ENCODE results near the gene ZNF511.

Gene ZNF511

DNA sequence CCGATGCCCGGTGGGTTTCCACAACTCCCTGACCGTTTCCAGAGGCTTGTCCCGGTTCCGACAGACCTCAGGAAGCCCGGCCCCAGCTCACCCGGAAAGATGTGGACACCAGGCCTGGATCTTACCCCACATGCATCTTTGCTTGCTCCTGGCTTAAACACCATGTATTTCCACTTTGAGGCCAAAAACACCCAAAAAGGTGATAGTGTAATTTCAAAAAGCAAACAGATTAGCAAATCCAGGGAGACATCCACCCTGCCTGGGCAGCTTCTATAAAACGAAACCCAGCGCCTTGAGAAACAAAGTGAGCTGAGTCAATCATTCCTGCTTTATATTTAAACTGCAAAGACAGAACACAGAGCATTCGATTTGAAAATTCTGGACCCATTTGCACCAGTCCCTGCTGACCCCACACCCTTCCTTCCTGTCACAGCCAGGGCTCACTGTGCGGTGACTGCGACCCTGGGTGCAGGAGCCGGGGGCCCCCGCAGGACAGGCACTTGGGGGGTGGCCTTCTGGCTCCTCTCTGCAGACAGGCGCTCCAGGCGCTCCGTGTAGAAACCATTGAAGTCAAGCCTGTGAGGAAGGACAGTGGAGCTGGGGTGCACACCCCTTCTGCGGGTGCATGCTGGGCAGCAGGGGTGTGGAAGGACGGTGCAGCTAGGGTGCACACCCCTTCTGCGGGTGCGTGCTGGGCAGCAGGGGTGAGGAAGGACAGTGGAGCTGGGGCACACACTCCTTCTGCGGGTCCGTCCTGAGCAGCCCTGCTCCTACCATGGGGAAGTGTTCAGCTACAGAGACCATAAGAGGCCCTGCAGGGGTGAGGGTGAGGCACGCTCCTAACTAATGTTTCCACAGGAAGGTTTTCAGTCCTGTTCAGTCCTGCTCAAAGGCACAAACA, 29.1 kb upstream of the ZNF511 start:
- no peak overlapping the region for H3K4me3 Mint-ChIP-seq
- no peaks in the 10 kb centered on the region for H3K9me3 Mint-ChIP-seq
- H3K4me1 Mint-ChIP-seq (ENCODE audit: low read depth) = peaks cover 34% of the 10 kb centered on the region
- no peaks in the 10 kb centered on the region for H3K27me3 Mint-ChIP-seq
- no peak overlapping the region for H3K27ac Mint-ChIP-seq
- H3K36me3 Mint-ChIP-seq (ENCODE audit: low read depth) = peaks cover 20% of the 10 kb centered on the region

DNA sequence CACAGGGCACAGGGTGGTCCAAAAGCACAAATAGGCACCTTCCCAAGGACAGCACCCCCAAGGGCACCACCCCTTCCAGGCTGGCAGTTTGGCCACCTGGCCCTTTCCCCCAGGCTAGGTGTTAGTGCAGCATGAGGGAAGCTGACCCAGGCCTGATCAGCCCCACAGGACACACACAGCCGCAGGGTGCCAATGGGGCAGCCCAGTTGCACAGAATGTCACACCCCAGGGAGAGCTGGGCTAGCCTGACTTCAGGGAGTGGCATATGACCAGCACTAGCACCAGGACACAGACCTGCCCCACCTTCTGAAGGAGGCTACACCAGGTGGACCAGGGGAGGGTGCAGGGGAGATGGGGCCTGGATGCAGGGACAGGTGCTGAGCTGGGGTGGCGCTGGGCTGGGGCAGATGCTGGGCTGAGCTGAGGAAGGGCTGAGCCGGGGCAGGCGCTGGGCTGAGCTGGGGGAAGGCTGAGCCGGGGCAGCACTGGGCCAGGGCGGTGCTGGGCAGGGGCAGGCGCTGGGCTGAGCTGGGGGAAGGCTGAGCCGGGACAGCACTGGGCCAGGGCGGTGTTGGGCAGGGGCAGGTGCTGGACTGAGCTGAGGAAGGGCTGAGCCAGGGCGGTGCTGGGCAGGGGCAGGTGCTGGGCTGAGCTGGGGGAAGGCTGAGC, 28.2 kb upstream of the ZNF511 start:
- no peaks in the 10 kb centered on the region for H3K9me3 Mint-ChIP-seq
- peaks cover 33% of the 10 kb centered on the region for H3K4me1 Mint-ChIP-seq (ENCODE audit: low read depth)
- no peak overlapping the region for H3K4me3 Mint-ChIP-seq
- H3K27ac Mint-ChIP-seq = no peak overlapping the region
- peaks cover 27% of the 10 kb centered on the region for H3K36me3 Mint-ChIP-seq (ENCODE audit: low read depth)
- no peaks in the 10 kb centered on the region for H3K27me3 Mint-ChIP-seq

DNA sequence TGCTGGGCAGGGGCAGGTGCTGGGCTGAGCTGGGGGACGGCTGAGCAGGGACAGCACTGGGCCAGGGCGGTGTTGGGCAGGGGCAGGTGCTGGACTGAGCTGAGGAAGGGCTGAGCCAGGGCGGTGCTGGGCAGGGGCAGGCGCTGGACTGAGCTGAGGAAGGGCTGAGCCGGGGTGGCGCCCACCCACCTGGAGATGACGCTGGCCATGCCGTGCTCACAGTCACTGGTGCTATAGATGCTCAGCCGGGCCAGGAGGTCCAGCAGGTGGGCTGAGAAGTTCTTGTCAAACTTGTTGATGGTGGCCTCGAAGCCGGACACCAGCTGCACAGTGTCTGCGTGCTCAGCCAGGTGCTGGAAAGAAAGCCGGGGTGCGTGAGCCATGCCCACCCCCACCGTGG, 27.6 kb upstream of the ZNF511 start:
- Mint-ChIP-seq H3K27me3 (no peaks in the 10 kb centered on the region), H3K4me3 (no peak overlapping the region), H3K9me3 (no peaks in the 10 kb centered on the region), H3K27ac (no peak overlapping the region), H3K36me3 (ENCODE audit: low read depth) (peaks cover 33% of the 10 kb centered on the region), H3K4me1 (ENCODE audit: low read depth) (peaks cover 29% of the 10 kb centered on the region)

DNA sequence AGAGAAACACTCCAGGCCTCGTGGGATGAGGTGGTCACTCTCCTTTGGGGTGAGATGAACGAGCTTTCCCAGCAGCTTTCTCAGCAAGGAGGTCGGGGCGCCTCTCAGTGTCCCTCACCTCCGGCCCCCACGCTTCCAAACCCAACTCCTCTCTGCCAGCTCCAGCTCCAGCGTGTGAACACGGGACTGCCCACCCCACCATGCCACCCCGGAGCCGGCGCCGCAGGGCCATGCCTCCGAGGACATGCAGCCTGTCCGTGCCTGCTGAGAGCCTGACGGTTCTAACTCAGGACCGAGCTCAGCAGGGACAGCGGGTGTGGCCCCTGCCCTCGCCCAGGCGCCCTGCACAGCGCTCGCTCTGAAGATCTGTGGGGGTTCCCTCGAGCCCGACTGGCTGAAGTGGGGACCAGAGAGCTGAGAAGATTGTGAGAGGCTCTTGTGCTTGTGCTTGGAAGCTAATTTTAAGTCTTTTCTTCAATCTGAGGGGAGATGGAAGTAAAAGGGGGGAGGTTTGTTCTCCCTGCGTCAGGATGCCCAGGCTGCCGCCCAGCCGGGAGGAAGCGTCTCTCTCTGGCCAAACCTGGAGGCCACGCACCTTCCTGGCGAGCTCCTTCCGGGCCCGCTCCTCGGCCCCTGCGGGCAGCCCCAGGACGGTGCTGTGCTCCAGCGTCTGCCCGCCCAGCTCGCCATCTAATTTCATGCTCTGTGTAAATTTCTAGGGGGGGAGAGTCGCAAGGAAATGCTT, 26.9 kb upstream of the ZNF511 start:
- H3K27ac Mint-ChIP-seq = no peak overlapping the region
- peaks cover 40% of the 10 kb centered on the region for H3K36me3 Mint-ChIP-seq (ENCODE audit: low read depth)
- H3K27me3 Mint-ChIP-seq = no peaks in the 10 kb centered on the region
- no peak overlapping the region for H3K4me3 Mint-ChIP-seq
- peaks cover 26% of the 10 kb centered on the region for H3K4me1 Mint-ChIP-seq (ENCODE audit: low read depth)
- no peaks in the 10 kb centered on the region for H3K9me3 Mint-ChIP-seq

DNA sequence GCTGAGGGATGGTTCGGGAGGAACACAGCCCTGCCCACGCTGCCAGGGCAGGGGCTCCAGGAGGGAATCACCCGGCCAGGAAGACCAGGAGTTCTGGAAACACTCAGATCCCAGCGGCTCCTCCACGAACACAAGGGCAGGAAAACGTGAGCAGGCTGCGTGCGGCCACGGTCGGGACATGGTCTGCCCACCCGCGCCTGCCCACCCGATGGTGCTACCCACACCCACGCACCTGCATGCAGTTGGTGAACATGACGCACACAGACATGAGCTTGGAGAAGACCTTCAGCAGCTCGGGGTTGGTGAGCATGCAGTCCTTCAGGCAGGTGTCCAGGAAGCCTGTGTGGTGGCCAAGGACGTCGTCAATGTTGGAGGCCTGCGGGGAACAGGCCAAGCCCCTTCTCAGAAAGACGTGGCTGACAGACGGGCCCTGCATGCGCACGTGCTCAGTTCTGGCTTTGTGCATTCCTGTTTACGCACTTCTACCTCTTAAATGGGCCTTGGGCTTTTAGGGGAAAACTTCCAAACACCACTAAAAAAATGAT, 25.8 kb upstream of the ZNF511 start:
- Mint-ChIP-seq H3K4me3 (no peak overlapping the region), H3K4me1 (ENCODE audit: low read depth) (peaks cover 20% of the 10 kb centered on the region), H3K27me3 (no peaks in the 10 kb centered on the region), H3K9me3 (no peaks in the 10 kb centered on the region), H3K36me3 (ENCODE audit: low read depth) (peaks cover 49% of the 10 kb centered on the region), H3K27ac (no peak overlapping the region)

DNA sequence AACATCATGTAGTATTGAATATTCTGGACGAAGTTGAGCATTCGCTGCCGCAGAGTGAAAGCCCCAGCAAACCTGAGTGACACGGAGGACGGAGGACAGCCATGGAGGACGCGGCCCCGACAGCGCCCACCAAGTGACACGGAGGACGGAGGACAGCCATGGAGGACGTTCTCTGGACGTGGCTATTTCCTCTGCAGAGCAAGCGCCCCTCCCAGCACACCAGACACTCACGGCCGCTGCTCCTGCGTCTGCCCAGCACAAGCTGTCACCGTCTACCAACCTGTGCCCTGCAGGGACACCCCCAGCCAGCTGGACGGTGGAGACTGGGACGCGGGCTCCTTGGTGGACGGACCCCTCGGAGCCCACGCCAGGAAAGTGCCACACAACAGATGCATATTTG, 24.8 kb upstream of the ZNF511 start:
- H3K36me3 Mint-ChIP-seq (ENCODE audit: low read depth) = peaks cover 54% of the 10 kb centered on the region
- H3K27ac Mint-ChIP-seq = no peak overlapping the region

DNA sequence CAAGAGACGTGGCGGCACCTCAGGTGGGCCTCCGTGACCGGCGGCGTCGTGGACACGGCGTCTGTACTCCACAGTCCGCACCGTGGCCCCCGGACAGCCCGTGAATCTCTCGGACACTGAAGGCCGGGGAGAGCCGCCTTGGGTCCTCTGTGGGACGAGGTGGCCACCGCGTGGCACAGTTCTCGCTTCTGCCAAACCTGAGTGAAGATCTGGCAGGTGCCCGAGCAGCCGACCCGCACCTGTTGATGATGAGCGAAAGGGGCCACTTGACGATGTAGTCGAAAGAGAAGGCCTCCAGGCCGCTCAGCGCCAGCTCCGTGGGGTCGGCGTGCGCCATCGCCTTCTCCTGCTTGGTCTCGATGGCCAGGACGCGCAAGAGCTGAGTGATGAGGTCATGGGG, 23.5 kb upstream of the ZNF511 start:
- Mint-ChIP-seq H3K4me3 (no peak overlapping the region), H3K27ac (no peak overlapping the region), H3K4me1 (ENCODE audit: low read depth) (peaks cover under 1% of the 10 kb centered on the region), H3K27me3 (no peaks in the 10 kb centered on the region), H3K36me3 (ENCODE audit: low read depth) (peaks cover 58% of the 10 kb centered on the region), H3K9me3 (no peaks in the 10 kb centered on the region)

More for the DNA sequence above, 24.8 kb upstream of the ZNF511 start:
- Mint-ChIP-seq H3K9me3 (no peaks in the 10 kb centered on the region), H3K27me3 (no peaks in the 10 kb centered on the region), H3K4me3 (no peak overlapping the region), H3K4me1 (ENCODE audit: low read depth) (peaks cover 11% of the 10 kb centered on the region)

DNA sequence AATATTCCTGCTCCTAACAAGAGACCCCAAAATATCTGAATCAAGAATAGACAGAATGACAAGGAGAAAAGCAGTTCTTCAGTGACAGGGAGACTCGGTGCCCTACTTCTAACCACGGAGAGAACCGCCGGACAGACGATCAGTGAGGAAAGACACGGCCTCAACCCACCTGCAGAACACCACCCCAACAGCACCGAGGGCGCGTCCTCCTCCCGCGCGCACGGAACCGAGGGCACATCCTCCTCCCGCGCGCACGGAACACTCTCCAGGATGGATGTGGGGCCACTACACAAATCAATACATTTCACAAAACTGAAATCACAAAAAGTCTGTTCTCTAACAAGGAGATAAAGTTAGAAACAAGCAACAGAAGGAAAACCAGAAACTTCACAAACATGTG, 22.3 kb upstream of the ZNF511 start:
- Mint-ChIP-seq H3K27me3 (no peaks in the 10 kb centered on the region), H3K4me1 (ENCODE audit: low read depth) (no peaks in the 10 kb centered on the region), H3K36me3 (ENCODE audit: low read depth) (peaks cover 58% of the 10 kb centered on the region), H3K4me3 (no peak overlapping the region), H3K9me3 (no peaks in the 10 kb centered on the region), H3K27ac (no peak overlapping the region)

DNA sequence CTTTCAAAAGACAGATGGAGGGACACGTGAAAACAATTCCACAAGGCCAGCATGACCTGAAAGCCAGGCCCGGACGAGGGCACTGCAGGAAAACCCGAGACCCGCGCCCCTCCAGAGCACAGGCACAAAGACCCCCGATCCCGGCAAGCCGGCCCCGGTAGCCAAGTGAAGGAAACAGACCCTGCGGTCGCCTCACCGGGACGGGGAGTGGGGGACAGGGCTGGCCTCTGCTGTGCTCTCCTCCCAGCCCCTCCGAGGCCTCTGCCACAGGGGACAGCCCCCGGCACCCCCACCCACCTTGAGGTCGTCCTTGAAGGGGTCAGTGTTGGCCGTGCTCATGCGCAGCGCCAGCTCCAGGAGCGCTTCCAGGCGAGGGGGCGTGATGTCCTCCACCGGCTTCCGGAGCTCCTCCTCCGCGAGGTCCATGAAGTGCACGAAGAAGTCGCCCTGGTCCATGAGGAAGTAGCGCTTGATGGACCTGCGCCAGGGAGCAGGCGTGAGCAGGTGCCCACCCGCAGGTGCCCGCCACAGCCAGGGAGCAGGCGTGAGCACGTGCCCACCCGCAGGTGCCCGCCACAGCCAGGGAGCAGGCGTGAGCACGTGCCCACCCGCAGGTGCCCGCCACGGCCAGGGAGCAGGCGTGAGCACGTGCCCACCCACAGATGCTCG, 20.7 kb upstream of the ZNF511 start:
- no peak overlapping the region for H3K27ac Mint-ChIP-seq
- H3K9me3 Mint-ChIP-seq = no peaks in the 10 kb centered on the region
- no peak overlapping the region for H3K4me3 Mint-ChIP-seq
- H3K27me3 Mint-ChIP-seq = no peaks in the 10 kb centered on the region
- H3K4me1 Mint-ChIP-seq (ENCODE audit: low read depth) = peaks cover 2% of the 10 kb centered on the region
- peaks cover 48% of the 10 kb centered on the region for H3K36me3 Mint-ChIP-seq (ENCODE audit: low read depth)

DNA sequence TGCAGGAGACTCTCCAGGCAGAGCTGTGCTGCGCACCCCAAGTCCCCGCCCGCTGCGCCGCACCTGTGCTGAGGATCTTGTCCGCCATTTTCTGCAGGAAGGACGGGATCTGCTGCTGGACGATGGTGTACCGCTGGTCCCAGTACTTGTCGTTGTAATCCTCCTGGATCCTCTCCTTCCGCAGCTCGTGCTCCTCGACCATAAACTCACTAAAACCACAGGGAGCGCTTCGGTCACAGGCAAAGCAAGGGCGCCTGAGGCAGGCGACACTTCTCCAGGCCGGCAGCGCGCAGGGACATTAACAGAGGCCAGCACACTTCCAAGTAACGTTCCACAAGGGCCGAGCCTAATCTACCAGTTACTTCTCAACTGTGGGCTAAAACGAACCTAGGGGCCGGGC, 19.0 kb upstream of the ZNF511 start:
- H3K27me3 Mint-ChIP-seq = no peaks in the 10 kb centered on the region
- no peak overlapping the region for H3K27ac Mint-ChIP-seq
- peaks cover 48% of the 10 kb centered on the region for H3K36me3 Mint-ChIP-seq (ENCODE audit: low read depth)
- H3K4me3 Mint-ChIP-seq = no peak overlapping the region
- peaks cover 18% of the 10 kb centered on the region for H3K4me1 Mint-ChIP-seq (ENCODE audit: low read depth)
- H3K9me3 Mint-ChIP-seq = no peaks in the 10 kb centered on the region

DNA sequence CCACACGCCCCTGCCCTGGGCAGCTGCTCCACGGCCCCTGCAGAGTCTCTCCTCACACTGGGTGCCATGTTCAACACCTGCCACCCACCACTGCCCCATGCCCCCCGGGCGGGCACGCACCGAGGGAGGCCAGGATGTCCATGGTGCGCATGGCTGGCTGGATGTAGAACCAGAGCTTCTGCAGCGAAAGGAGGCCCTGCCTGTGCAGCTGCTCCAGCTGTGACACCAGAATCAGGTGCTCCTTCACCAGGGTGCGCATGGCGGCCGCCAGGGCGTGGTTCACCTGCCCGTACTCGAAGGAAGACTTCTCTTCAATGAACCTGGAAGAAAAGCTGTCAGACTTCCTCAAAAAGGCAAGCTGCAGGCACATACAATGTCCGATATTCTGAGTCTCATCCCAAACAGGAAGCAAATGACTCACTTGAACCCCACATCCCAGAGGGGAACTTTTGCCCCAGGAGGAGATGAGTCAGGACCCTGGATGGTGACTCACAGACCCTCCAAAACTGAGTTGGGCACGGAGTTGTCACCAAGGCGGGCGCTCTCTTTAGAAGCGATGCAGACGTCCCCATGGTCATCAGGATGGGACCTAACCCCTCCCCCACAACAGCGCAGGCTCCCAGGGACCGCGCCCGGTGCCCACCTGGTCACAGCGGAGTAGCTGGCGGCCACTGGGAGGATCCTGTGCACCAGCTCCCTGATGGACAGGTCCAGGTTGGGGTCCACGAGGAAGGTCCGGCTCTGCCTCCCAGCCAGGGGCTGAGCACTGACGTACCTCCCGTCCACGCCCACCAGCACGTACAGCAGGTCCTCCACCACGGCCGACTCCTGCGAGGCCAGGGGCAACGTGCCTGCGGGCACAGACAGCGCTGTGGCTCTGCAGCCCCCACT, 15.6 kb upstream of the ZNF511 start:
- no peaks in the 10 kb centered on the region for H3K27me3 Mint-ChIP-seq
- H3K4me1 Mint-ChIP-seq (ENCODE audit: low read depth) = peaks cover 19% of the 10 kb centered on the region
- H3K4me3 Mint-ChIP-seq = no peak overlapping the region
- H3K36me3 Mint-ChIP-seq (ENCODE audit: low read depth) = peaks cover 44% of the 10 kb centered on the region
- no peaks in the 10 kb centered on the region for H3K9me3 Mint-ChIP-seq
- peak overlapping the region; percentile 36 for H3K27ac Mint-ChIP-seq

DNA sequence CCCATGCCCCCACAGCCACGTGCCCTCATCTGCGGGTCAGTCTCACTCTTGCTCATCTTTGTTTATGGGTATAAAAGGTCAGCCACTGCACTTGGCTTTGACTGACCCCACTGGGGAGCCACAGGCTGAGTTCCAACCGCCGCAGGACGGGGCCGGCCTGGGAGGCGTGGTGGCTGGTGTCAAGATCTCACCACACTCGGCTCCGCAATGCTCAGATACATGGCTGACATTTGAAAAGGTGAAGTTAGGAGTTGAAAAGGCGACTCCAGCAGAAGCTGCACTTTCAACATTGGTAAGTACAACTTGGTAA, 14.9 kb upstream of the ZNF511 start:
- Mint-ChIP-seq H3K27me3 (no peaks in the 10 kb centered on the region), H3K36me3 (ENCODE audit: low read depth) (peaks cover 46% of the 10 kb centered on the region), H3K27ac (peak overlapping the region; percentile 36), H3K9me3 (no peaks in the 10 kb centered on the region), H3K4me3 (no peak overlapping the region), H3K4me1 (ENCODE audit: low read depth) (peaks cover 19% of the 10 kb centered on the region)

DNA sequence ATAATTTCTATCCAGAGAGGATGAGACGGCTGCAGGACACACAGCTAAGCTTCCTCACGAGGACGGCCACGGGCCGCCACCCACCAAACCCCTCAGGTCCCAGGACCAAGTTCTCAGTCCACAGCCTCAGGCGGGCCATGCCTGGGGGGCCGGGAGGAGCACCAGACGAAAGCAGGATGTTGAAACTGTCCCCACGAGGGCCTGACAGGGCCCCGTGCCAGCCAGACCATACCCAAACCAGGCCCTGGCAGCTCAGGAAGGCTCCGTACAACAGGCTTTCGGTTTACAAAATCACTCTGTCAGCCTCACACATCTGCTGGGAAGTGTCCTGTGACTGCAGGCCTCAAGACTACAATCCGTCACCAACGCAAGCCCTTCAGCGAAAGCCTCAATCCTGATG, 14.5 kb upstream of the ZNF511 start:
- no peaks in the 10 kb centered on the region for H3K27me3 Mint-ChIP-seq
- H3K4me1 Mint-ChIP-seq (ENCODE audit: low read depth) = peaks cover 19% of the 10 kb centered on the region
- H3K27ac Mint-ChIP-seq = no peak overlapping the region
- no peak overlapping the region for H3K4me3 Mint-ChIP-seq
- H3K36me3 Mint-ChIP-seq (ENCODE audit: low read depth) = peaks cover 46% of the 10 kb centered on the region
- no peaks in the 10 kb centered on the region for H3K9me3 Mint-ChIP-seq
